ENCODE data around the gene MALSU1.

MALSU1 gene

GRCh38 chr7:23287612-23288011 lies 11.5 kb upstream of the MALSU1 start:
- DNase-seq, result no peak

GRCh38 chr7:23290993-23291392 lies 8.1 kb upstream of the MALSU1 start:
- no peak for DNase-seq

GRCh38 chr7:23291957-23292560 lies 7.1 kb upstream of the MALSU1 start:
- DNase-seq, result no peak

GRCh38 chr7:23292623-23293022 lies 6.5 kb upstream of the MALSU1 start:
- DNase-seq, result no peak

- DNase-seq, result no peak
These were observed 5.6 kb upstream of the MALSU1 start for GRCh38 chr7:23293500-23294073.

GRCh38 chr7:23294549-23295400 lies 4.4 kb upstream of the MALSU1 start:
- no peak for DNase-seq

- DNase-seq, result no peak
These were observed 3.8 kb upstream of the MALSU1 start for GRCh38 chr7:23295401-23295697.

- peak; percentile 88 for DNase-seq
These were observed 828 bp upstream of the MALSU1 start for GRCh38 chr7:23298141-23298881.

GRCh38 chr7:23299770-23300300 lies 696 bp downstream of the MALSU1 start:
- DNase-seq, result peak; percentile 56

- DNase-seq, result no peak
These were observed 7.9 kb downstream of the MALSU1 start for GRCh38 chr7:23306936-23307521.

GRCh38 chr7:23308754-23309153 lies 9.6 kb downstream of the MALSU1 start:
- DNase-seq, result no peak

- peak; percentile 79 for DNase-seq
These were observed 13.0 kb downstream of the MALSU1 start for GRCh38 chr7:23312141-23312540.

- DNase-seq, result no peak
These were observed 16.2 kb downstream of the MALSU1 start for GRCh38 chr7:23315366-23315765.

- DNase-seq, result no peak
These were observed 32.0 kb downstream of the MALSU1 start for GRCh38 chr7:23331132-23331531.

- DNase-seq, result no peak
These were observed 33.1 kb downstream of the MALSU1 start for GRCh38 chr7:23332193-23332592.

- no peak for DNase-seq
These were observed 33.9 kb downstream of the MALSU1 start for GRCh38 chr7:23332910-23333612.

- DNase-seq, result no peak
These were observed 34.6 kb downstream of the MALSU1 start for GRCh38 chr7:23333671-23334246.

- no peak for DNase-seq
These were observed 35.4 kb downstream of the MALSU1 start for GRCh38 chr7:23334482-23335056.

GRCh38 chr7:23335136-23335535 lies 36.0 kb downstream of the MALSU1 start:
- no peak for DNase-seq

- DNase-seq, result no peak
These were observed 36.5 kb downstream of the MALSU1 start for GRCh38 chr7:23335621-23336020.

GRCh38 chr7:23336086-23336485 lies 36.9 kb downstream of the MALSU1 start:
- DNase-seq, result no peak
